Measurements from ENCODE around the gene CTDSPL. TPM values are rescaled to one million over a fixed set of nuclear protein-coding genes. Genes with fewer than 3 reads are reported as not detected.

Gene CTDSPL
- total and polyA plus RNA-seq, 7 donors = 19.1 to 69.1 (median 46.3) TPM

GRCh38 chr3:37935756-37936666 is 74.3 kb downstream of the CTDSPL start:
- H3K4me3 ChIP-seq = no peak overlapping the region
- no peaks in the 10 kb centered on the region for H3K27me3 ChIP-seq
- DNase-seq = no peak
- 28 to 63% methylated on average over 9 of the region's 9 CpGs for WGBS, 2 donors
- no peaks in the 10 kb centered on the region for H3K9me3 ChIP-seq
- no peaks in the 10 kb centered on the region for H3K36me3 ChIP-seq
- peaks cover 0 to 71% (median 60%) of the 10 kb centered on the region in 4 donors for H3K4me1 ChIP-seq
- no peak for TF ChIP-seq POLR2AphosphoS5 (IDR thresholded peaks at IDR 0.05)
- no peak for TF ChIP-seq EP300 (IDR thresholded peaks at IDR 0.05)
- TF ChIP-seq POLR2A (IDR thresholded peaks at IDR 0.05) = no peak
- TF ChIP-seq, protein P1, sequence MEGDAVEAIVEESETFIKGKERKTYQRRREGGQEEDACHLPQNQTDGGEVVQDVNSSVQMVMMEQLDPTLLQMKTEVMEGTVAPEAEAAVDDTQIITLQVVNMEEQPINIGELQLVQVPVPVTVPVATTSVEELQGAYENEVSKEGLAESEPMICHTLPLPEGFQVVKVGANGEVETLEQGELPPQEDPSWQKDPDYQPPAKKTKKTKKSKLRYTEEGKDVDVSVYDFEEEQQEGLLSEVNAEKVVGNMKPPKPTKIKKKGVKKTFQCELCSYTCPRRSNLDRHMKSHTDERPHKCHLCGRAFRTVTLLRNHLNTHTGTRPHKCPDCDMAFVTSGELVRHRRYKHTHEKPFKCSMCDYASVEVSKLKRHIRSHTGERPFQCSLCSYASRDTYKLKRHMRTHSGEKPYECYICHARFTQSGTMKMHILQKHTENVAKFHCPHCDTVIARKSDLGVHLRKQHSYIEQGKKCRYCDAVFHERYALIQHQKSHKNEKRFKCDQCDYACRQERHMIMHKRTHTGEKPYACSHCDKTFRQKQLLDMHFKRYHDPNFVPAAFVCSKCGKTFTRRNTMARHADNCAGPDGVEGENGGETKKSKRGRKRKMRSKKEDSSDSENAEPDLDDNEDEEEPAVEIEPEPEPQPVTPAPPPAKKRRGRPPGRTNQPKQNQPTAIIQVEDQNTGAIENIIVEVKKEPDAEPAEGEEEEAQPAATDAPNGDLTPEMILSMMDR (IDR thresholded peaks at IDR 0.05) = no peak
- intact Hi-C loops (cut with DNase I) = no loop called here
- H3K27ac ChIP-seq = peak overlapping the region; percentile 45 to 74 (median 54)

DNA sequence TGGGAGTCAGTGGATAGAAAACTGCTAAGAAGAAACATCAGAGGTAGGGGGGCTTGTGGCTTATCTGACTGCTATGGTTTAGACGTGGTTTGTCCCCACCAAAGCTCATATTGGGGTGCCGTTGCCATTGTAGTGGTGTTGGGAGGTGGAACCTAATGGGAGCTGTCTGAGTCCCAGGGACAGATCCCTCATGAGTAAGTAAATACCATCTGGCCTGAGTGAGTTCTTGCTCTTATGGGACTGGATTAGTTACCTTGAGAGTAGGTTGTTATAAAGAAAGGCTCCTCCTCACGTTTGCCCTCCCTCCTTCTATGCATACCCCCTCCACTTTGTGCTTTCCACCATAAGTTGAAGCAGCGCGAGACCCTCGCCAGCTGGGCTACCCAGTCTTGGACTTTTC is 75.5 kb downstream of the CTDSPL start:
- WGBS, 2 donors = 80 to 86% methylated on average over 6 of the region's 6 CpGs
- Histone ChIP-seq H3K4me1 (peaks cover 0 to 70% (median 64%) of the 10 kb centered on the region in 4 donors), H3K27me3 (no peaks in the 10 kb centered on the region), H3K36me3 (no peaks in the 10 kb centered on the region), H3K4me3 (no peak overlapping the region), H3K27ac (peak overlapping the region in 1 of 4 donors; percentile 12), H3K9me3 (no peaks in the 10 kb centered on the region)
- no peak for DNase-seq
- intact Hi-C loops (cut with DNase I) = no loop called here
- no peak for TF ChIP-seq POLR2AphosphoS5 (IDR thresholded peaks at IDR 0.05)
- TF ChIP-seq, protein P1 (IDR thresholded peaks at IDR 0.05) = no peak
- TF ChIP-seq POLR2A (IDR thresholded peaks at IDR 0.05) = no peak
- no peak for TF ChIP-seq EP300 (IDR thresholded peaks at IDR 0.05)

DNA sequence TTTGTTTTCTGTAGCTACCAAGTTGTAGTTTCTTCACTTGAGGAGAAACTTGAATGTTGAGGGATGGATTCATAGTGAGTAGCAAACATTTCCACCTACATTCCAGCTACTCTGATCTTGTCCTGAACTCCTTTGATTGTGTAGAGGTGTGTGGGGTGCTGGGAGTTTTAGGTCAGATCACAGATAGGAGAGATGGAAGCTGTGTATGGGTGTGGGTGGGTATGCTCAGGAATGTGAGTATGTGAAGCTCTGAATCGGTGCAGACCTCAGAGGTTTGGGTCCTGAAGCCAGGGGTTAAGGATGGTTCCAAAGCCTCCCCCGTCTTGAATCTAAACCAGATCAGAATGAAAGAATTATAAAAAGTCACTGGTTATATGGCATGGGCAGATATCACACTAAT is 76.3 kb downstream of the CTDSPL start:
- H3K36me3 ChIP-seq = no peaks in the 10 kb centered on the region
- DNase-seq = no peak
- no peaks in the 10 kb centered on the region for H3K27me3 ChIP-seq
- 91 to 92% methylated on average over 2 of the region's 2 CpGs for WGBS, 2 donors
- H3K4me3 ChIP-seq = no peak overlapping the region
- no peak for TF ChIP-seq POLR2A (IDR thresholded peaks at IDR 0.05)
- TF ChIP-seq, protein P1 (IDR thresholded peaks at IDR 0.05) = no peak
- no peak for TF ChIP-seq EP300 (IDR thresholded peaks at IDR 0.05)
- no peak for TF ChIP-seq POLR2AphosphoS5 (IDR thresholded peaks at IDR 0.05)
- H3K27ac ChIP-seq = no peak overlapping the region
- intact Hi-C loops (cut with DNase I) = no loop called here
- peaks cover 0 to 72% (median 65%) of the 10 kb centered on the region in 4 donors for H3K4me1 ChIP-seq
- no peaks in the 10 kb centered on the region for H3K9me3 ChIP-seq

GRCh38 chr3:37940242-37940908 is 78.7 kb downstream of the CTDSPL start:
- DNase-seq = no peak
- TF ChIP-seq POLR2A (IDR thresholded peaks at IDR 0.05) (no peak), POLR2AphosphoS5 (IDR thresholded peaks at IDR 0.05) (no peak), EP300 (IDR thresholded peaks at IDR 0.05) (no peak)
- TF ChIP-seq, protein P1 (IDR thresholded peaks at IDR 0.05) = no peak
- Histone ChIP-seq H3K27ac (peak overlapping the region in 1 of 4 donors; percentile 18), H3K4me1 (peaks cover 0 to 85% (median 77%) of the 10 kb centered on the region in 4 donors), H3K9me3 (no peaks in the 10 kb centered on the region), H3K4me3 (no peak overlapping the region), H3K36me3 (no peaks in the 10 kb centered on the region), H3K27me3 (no peaks in the 10 kb centered on the region)
- 84 to 91% methylated on average over 4 of the region's 4 CpGs for WGBS, 2 donors
- intact Hi-C loops (cut with DNase I) = loop anchor here (5.0 kb wide), 1 partner anchor 43 kb away; no protein-coding TSS in a partner anchor

Measured in sigmoid colon (tissue), 7 donors.